Neural cell (in vitro differentiated cells): Measurements from ENCODE around the gene ITIH4. TPM values are rescaled to one million over a fixed set of nuclear protein-coding genes. Genes with fewer than 3 reads are reported as not detected.

Source experiments
- H2AFZ ChIP-seq: fragments of 200-600, 300-800 bp; sonication (generic), shearing (Covaris generic); 2 replicates; pipeline ENCODE4 v1.6.0; 2014; ENCODE audit warnings: low read depth, mild to moderate bottlenecking, antibody characterized with exemption, low read length, moderate library complexity
- H3F3A ChIP-seq: fragments of 200-600 bp; shearing (Covaris generic); 2 replicates; pipeline ENCODE4 v1.6.1; 2016; ENCODE audit warnings: mild to moderate bottlenecking, moderate library complexity, mixed read lengths, antibody characterized with exemption, low read length; ENCODE audit not compliant: insufficient read depth, poor library complexity, severe bottlenecking
- H3K27ac ChIP-seq: fragments of 200-600, 300-800 bp; sonication (generic), shearing (Covaris generic); 2 replicates; pipeline ENCODE4 v1.5.1; 2014; ENCODE audit warnings: mild to moderate bottlenecking, low read length, moderate library complexity
- H3K27me3 ChIP-seq: fragments of 300-800, 200-600 bp; sonication (generic), shearing (Covaris generic); 2 replicates; pipeline ENCODE4 v1.6.0; 2014; ENCODE audit warnings: mild to moderate bottlenecking, low read depth, low read length, moderate library complexity; ENCODE audit not compliant: insufficient read depth
- H3K36me3 ChIP-seq: fragments of 300-800, 200-600 bp; sonication (generic), shearing (Covaris generic); 2 replicates; pipeline ENCODE4 v1.5.1; 2014; ENCODE audit warnings: mild to moderate bottlenecking, antibody characterized with exemption, low read length, moderate library complexity; ENCODE audit not compliant: insufficient read depth
- H3K4me2 ChIP-seq: fragments of 300-800, 200-600 bp; sonication (generic), shearing (Covaris generic); 2 replicates; pipeline ENCODE4 v1.6.0; 2014; ENCODE audit warnings: mild to moderate bottlenecking, low read length
- H3K4me3 ChIP-seq: fragments of 300-800, 200-600 bp; sonication (generic), shearing (Covaris generic); 2 replicates; pipeline ENCODE4 v1.5.1; 2014; ENCODE audit warnings: mild to moderate bottlenecking, low read length, moderate library complexity
- H3K79me2 ChIP-seq: fragments of 200-600 bp; shearing (Covaris generic); replicated peaks from 2 replicates; pipeline ENCODE4 v1.6.0; 2014; ENCODE audit warnings: mild to moderate bottlenecking, low read length, moderate library complexity; ENCODE audit not compliant: insufficient read depth
- H3K9ac ChIP-seq: fragments of 300-800, 200-600 bp; sonication (generic), shearing (Covaris generic); 2 replicates; pipeline ENCODE4 v1.6.1; 2016; ENCODE audit warnings: mild to moderate bottlenecking, low read length, mixed read lengths
- H3K9me2 ChIP-seq: fragments of 200-600 bp; shearing (Covaris generic); 2 replicates; pipeline ENCODE4 v1.6.1; 2016; ENCODE audit warnings: mild to moderate bottlenecking, low read length, mixed read lengths; ENCODE audit not compliant: insufficient read depth
- H3K9me3 ChIP-seq: fragments of 200-600, 300-800 bp; sonication (generic), shearing (Covaris generic); 2 replicates; pipeline ENCODE4 v1.6.1; 2016; ENCODE audit warnings: mild to moderate bottlenecking, mixed run types, low read length, moderate library complexity, mixed read lengths
- H4K20me1 ChIP-seq: fragments of 200-600 bp; shearing (Covaris generic); 2 replicates; pipeline ENCODE4 v1.6.1; 2016; ENCODE audit warnings: mild to moderate bottlenecking, mixed run types; ENCODE audit not compliant: insufficient read depth
- EP300 ChIP-seq: fragments of 450-650 bp; conservative IDR thresholded peaks from 2 replicates; pipeline ENCODE4 v1.6.1; 2014; ENCODE audit warnings: antibody characterized with exemption, mild to moderate bottlenecking, moderate library complexity; ENCODE audit not compliant: poor library complexity, severe bottlenecking
- EZH2 ChIP-seq: fragments of 200-600, 300-800 bp; shearing (Covaris generic), sonication (generic); IDR thresholded peaks from 2 replicates; pipeline ENCODE4 v1.6.1; 2014; ENCODE audit warnings: antibody characterized with exemption, low read length, borderline replicate concordance, mild to moderate bottlenecking; ENCODE audit not compliant: insufficient read depth, poor library complexity, severe bottlenecking
- MXI1 ChIP-seq: fragments of 450-650 bp; conservative IDR thresholded peaks from 2 replicates; pipeline ENCODE4 v1.6.1; 2014; ENCODE audit warnings: antibody characterized with exemption, mild to moderate bottlenecking; ENCODE audit not compliant: poor library complexity, severe bottlenecking
- POLR2AphosphoS5 ChIP-seq: IDR thresholded peaks from 2 replicates; pipeline ENCODE4 v1.6.1; 2012
- RAD21 ChIP-seq: fragments of 450-650 bp; conservative IDR thresholded peaks from 2 replicates; pipeline ENCODE4 v1.6.1; 2014; ENCODE audit warnings: antibody characterized with exemption, mild to moderate bottlenecking, moderate library complexity
- SMC3 ChIP-seq: fragments of 450-650 bp; conservative IDR thresholded peaks from 2 replicates; pipeline ENCODE4 v1.6.1; 2014; ENCODE audit warnings: antibody characterized with exemption, mild to moderate bottlenecking, moderate library complexity; ENCODE audit not compliant: poor library complexity
- TAF1 ChIP-seq: IDR thresholded peaks from 2 replicates; pipeline ENCODE4 v1.6.1; 2012; ENCODE audit warnings: low read depth
- polyA plus RNA-seq: library from polyadenylated mRNA; depleted of rRNA; stranded (reverse); fragments of >200 nt; gene quantifications from 2 replicates; pipeline ENCODE4 v1.2.3, GENCODE V29; 2014
- TF ChIP-seq, protein P1 (sequence below): IDR thresholded peaks from 2 replicates; pipeline ENCODE4 v1.6.1; 2012; ENCODE audit warnings: borderline replicate concordance
- TF ChIP-seq, protein P2 (sequence below): fragments of 450-650 bp; IDR thresholded peaks from 2 replicates; pipeline ENCODE4 v1.5.1; 2014; ENCODE audit warnings: antibody characterized with exemption, mild to moderate bottlenecking, moderate library complexity; ENCODE audit not compliant: poor library complexity, severe bottlenecking

ITIH4 gene
- polyA plus RNA-seq, 1 donor from 2014 or later: 16.3 TPM

GRCh38 chr3:52774901-52775864 is 55.3 kb downstream of the ITIH4 start:
- Histone ChIP-seq H3K4me2 (no peak overlapping the region), H3K27ac (no peak overlapping the region), H3K9me2 (no peaks in the 10 kb centered on the region), H2AFZ (no peak overlapping the region), H3K9me3 (no peaks in the 10 kb centered on the region), H3K79me2 (peaks cover 4% of the 10 kb centered on the region), H3F3A (no peaks in the 10 kb centered on the region), H3K27me3 (no peaks in the 10 kb centered on the region), H3K4me3 (no peak overlapping the region), H4K20me1 (no peaks in the 10 kb centered on the region), H3K36me3 (no peaks in the 10 kb centered on the region), H3K9ac (no peak overlapping the region)
- TF ChIP-seq MXI1: no peak
- TF ChIP-seq, protein P1, sequence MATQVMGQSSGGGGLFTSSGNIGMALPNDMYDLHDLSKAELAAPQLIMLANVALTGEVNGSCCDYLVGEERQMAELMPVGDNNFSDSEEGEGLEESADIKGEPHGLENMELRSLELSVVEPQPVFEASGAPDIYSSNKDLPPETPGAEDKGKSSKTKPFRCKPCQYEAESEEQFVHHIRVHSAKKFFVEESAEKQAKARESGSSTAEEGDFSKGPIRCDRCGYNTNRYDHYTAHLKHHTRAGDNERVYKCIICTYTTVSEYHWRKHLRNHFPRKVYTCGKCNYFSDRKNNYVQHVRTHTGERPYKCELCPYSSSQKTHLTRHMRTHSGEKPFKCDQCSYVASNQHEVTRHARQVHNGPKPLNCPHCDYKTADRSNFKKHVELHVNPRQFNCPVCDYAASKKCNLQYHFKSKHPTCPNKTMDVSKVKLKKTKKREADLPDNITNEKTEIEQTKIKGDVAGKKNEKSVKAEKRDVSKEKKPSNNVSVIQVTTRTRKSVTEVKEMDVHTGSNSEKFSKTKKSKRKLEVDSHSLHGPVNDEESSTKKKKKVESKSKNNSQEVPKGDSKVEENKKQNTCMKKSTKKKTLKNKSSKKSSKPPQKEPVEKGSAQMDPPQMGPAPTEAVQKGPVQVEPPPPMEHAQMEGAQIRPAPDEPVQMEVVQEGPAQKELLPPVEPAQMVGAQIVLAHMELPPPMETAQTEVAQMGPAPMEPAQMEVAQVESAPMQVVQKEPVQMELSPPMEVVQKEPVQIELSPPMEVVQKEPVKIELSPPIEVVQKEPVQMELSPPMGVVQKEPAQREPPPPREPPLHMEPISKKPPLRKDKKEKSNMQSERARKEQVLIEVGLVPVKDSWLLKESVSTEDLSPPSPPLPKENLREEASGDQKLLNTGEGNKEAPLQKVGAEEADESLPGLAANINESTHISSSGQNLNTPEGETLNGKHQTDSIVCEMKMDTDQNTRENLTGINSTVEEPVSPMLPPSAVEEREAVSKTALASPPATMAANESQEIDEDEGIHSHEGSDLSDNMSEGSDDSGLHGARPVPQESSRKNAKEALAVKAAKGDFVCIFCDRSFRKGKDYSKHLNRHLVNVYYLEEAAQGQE: no peak
- no peak for TF ChIP-seq RAD21
- no peak for TF ChIP-seq EZH2
- no peak for TF ChIP-seq SMC3
- no peak for TF ChIP-seq TAF1
- TF ChIP-seq POLR2AphosphoS5: no peak
- TF ChIP-seq EP300: no peak
- TF ChIP-seq, protein P2, sequence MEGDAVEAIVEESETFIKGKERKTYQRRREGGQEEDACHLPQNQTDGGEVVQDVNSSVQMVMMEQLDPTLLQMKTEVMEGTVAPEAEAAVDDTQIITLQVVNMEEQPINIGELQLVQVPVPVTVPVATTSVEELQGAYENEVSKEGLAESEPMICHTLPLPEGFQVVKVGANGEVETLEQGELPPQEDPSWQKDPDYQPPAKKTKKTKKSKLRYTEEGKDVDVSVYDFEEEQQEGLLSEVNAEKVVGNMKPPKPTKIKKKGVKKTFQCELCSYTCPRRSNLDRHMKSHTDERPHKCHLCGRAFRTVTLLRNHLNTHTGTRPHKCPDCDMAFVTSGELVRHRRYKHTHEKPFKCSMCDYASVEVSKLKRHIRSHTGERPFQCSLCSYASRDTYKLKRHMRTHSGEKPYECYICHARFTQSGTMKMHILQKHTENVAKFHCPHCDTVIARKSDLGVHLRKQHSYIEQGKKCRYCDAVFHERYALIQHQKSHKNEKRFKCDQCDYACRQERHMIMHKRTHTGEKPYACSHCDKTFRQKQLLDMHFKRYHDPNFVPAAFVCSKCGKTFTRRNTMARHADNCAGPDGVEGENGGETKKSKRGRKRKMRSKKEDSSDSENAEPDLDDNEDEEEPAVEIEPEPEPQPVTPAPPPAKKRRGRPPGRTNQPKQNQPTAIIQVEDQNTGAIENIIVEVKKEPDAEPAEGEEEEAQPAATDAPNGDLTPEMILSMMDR: no peak

DNA sequence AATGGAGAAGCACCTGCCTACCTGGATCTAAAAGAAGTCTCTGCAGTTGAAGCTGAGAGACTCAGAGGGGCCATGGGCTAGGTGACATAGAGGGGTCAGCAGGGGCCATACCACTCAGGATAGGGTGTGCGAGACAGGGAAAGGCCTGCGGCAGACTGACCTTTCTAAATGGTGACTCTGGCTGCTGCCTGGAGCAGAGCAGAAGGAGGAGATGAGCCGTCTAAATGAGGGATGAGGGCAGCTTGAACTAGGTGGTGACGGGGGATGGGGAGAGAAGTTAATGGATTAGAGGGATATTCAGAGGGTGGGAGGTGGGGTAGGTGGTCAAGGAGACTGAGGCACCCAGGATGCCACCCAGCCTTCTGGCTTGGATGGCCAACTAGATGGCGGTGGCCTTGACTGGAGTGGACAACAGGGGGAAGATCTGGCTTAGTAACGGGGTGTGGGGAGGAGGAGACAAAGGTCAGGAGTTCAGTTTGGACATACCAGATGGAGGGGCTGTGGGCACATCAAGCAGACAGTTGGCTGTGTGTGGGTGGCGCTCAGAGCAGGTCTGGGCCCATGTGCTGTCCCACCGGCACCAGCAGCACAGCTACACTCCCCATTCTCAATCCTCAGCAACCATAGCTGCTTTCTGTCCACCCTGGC is 56.3 kb downstream of the ITIH4 start:
- no peak overlapping the region for H3K27ac ChIP-seq
- H3K9ac ChIP-seq: no peak overlapping the region
- H3K9me2 ChIP-seq: no peaks in the 10 kb centered on the region
- H3K9me3 ChIP-seq: no peaks in the 10 kb centered on the region
- no peak for TF ChIP-seq RAD21
- no peak for TF ChIP-seq POLR2AphosphoS5
- no peak for TF ChIP-seq MXI1
- TF ChIP-seq, protein P2: no peak
- TF ChIP-seq TAF1: no peak
- no peak for TF ChIP-seq SMC3
- TF ChIP-seq EP300: no peak
- TF ChIP-seq, protein P1: no peak
- TF ChIP-seq EZH2: no peak
- H2AFZ ChIP-seq: no peak overlapping the region
- H4K20me1 ChIP-seq: no peaks in the 10 kb centered on the region
- H3K4me2 ChIP-seq: no peak overlapping the region
- H3K4me3 ChIP-seq: no peak overlapping the region
- no peaks in the 10 kb centered on the region for H3K36me3 ChIP-seq
- H3K27me3 ChIP-seq: no peaks in the 10 kb centered on the region
- H3F3A ChIP-seq: no peaks in the 10 kb centered on the region
- peaks cover 14% of the 10 kb centered on the region for H3K79me2 ChIP-seq
